ENCODE data around the gene PRKAR2B.

DNA sequence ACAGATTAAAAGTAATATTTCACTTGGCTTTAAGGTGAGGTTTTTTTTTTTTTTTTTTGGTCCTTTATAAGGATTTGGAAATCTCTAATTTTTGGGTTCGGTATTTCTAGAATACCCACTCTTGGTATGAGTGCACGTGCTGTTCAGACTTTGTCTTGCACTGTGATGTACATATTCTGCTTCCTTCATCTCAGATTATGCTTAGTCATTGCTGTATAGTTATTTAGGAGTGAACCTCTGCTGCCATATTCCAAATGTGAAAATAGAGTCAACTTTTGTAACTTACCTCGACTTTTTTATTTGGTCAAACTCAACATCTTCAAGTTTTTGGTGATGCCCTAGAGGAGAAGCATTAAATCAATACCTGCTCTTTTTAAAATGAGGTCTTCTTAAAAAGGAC, 84.2 kb downstream of the PRKAR2B start:
- TF ChIP-seq, protein P1, sequence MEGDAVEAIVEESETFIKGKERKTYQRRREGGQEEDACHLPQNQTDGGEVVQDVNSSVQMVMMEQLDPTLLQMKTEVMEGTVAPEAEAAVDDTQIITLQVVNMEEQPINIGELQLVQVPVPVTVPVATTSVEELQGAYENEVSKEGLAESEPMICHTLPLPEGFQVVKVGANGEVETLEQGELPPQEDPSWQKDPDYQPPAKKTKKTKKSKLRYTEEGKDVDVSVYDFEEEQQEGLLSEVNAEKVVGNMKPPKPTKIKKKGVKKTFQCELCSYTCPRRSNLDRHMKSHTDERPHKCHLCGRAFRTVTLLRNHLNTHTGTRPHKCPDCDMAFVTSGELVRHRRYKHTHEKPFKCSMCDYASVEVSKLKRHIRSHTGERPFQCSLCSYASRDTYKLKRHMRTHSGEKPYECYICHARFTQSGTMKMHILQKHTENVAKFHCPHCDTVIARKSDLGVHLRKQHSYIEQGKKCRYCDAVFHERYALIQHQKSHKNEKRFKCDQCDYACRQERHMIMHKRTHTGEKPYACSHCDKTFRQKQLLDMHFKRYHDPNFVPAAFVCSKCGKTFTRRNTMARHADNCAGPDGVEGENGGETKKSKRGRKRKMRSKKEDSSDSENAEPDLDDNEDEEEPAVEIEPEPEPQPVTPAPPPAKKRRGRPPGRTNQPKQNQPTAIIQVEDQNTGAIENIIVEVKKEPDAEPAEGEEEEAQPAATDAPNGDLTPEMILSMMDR (IDR thresholded peaks at IDR 0.05), result no peak
- TF ChIP-seq POLR2A (IDR thresholded peaks at IDR 0.05), result no peak

Data from heart left ventricle (tissue), 13 donors.